Stimulated activated CD8-positive, alpha-beta memory T cell treated with anti-CD3 and anti-CD28 coated beads, Interleukin-4, amount 100 ng/mL, for 4 hours (primary cell): ENCODE results near the gene TNNI3K.

Experiments used
- DNase-seq, 2 donors: peaks; one replicate each; pipeline ENCODE4 v3.0.0-alpha.2; 2020; ENCODE audit warnings: low read depth in 2 of 2, low spot score in 1 of 2

Gene TNNI3K

DNA sequence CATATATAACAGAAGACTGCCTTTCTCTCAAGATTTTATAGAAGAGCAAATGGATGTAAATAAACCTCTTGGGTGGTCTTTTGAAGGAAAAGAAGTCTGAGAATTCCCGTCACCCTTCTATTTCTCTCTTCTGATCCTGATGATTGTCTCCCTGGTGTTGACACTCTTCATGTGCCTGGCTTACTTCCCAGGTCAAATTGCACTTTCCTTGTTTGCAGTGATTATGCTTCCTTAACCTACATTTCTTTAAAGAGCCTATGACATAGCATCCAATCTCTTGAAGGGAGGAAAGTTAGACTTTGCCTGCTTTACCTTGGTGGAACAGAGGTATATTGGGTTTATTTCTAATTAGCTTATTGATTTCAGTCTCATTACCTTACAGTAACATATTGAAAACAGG is 197.1 kb downstream of the TNNI3K start:
- no peak for DNase-seq

DNA sequence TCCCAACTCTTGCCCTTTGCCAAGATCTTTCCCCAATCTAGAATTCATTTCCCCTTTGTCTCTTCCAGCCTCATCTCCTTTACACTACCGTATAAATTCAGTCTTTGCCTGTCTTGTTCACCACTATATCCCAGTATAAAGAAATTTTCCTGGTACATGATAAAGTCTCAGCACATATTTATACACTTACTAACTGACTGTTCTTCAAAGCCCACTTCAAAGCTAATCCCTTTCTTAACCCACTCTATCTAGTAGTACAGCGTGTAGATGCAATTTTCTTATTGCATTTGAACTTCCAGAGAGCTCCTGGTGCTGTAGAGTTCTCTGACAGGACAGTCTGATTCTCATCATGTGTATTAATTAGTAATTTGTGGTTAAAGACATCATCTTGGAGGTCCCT is 199.1 kb downstream of the TNNI3K start:
- DNase-seq: no peak

DNA sequence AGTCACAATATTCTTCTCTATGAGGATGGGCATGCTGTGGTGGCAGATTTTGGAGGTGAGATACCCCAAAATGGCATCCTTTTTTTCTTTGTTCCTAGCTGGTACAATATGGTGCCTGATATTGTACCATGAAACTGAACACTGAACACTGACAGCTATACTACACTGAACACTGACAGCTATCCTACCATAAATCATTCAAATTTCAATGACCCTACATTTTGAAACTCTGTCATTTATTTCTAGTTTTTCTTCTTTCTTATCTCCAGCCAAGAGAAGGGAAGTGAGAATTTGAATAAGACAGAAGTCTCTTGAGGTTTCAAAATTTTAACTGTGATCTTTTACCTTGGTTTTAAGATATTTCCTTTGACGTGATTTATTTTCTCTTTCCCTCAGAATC is 200.9 kb downstream of the TNNI3K start:
- no peak for DNase-seq

DNA sequence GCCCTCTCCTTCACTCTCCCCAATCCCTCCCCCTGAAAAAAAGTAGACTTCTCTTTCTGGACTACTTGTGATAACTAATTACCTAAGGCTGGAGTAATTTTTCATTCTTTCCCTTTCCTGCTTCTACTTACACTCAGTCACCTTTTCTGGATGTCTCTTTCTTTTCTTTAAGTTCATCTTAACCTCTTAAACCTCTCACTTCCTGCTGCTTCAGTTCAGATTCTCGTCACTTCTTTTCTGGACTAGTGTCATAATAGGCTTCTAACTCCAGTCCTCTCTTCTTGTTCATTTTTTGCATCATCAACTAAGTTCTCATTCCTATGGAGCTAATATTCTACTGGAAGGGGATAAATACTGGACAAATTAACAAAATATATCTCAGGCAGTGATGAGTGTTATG is 201.8 kb downstream of the TNNI3K start:
- no peak for DNase-seq

DNA sequence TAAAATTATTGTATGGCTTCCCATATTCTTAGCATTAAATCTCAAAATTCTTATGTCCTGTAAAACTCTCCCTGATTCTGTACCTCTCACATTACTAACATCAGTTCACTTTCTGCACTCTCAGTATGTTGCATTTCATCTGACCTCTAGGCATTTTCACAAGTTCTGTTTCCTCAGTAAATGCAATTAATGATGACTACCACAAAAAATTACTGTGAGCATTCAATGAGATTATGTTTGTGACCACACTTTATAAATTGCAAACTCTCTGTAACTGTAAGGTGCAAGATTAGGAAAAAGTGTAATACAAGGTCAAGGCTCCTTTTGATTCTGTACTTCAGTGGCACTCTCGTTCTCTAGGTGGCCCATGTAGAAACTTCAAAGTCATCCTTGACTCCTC is 216.8 kb downstream of the TNNI3K start:
- no peak for DNase-seq

DNA sequence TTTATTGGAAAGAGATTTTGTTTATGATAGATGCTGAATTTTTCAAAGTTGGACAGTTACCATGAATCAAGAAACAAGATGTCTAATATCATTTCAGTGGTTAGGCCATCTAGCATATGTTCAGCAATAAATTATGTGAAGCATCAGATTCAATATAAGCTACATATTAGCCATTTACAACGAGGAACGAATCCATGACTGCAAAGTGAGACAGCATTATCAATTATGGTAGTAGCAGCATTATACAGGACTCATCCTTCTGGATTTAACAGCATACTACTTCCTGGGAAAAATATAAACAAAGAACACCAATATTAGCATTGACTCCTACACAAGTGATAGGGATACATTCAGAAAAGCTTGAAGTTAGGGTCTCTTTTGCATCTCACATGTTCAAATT is 218.1 kb downstream of the TNNI3K start:
- no peak for DNase-seq

DNA sequence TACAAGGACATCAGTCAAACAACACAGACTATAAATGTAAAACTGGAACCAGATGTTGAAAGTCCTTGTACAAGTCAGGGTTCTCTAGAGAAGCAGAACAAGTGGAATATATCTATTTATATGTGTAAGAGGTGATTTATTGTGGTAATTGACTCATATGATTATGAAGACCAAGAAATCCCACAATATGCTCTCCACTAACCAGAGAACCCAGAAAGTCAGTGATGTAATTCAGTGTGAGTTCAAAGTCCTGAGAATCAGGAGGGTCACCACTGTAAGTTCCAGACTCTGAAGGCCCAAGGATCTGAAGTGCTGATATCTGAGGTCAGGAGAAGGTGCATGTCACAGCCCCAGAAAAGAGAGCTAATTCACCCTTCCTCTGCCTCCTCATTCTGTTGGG is 220.2 kb downstream of the TNNI3K start:
- DNase-seq: no peak

GRCh38 chr1:74457253-74457652 is 222.1 kb downstream of the TNNI3K start:
- no peak for DNase-seq

DNA sequence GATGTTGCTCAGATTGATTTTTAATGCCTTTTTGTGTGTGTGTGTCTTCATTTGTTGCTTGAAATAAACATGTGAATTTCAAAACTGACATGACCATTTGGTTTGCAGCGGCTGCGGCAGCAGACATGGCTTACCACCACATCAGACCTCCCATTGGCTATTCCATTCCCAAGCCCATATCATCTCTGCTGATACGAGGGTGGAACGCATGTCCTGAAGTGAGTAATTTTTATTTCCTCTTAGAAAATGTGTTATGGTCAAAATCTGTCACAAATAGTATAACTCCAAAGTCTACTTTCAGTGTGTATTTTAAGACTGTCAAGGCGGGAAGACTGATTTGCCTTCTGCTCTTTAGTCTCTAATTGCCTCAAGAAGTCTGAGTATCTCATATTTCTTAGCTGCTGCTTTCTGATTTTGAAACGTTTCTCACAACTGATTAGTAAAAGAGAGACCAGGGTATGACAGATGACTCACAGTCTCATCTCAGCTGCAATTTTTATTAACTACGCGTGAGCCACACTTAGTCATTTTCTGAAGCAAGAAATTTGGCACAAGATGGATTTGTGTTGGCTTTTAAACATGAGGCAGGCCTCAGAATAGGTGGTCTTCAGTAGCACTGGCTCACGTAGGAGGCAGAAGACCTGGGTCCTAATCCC is 228.3 kb downstream of the TNNI3K start:
- DNase-seq: no peak

DNA sequence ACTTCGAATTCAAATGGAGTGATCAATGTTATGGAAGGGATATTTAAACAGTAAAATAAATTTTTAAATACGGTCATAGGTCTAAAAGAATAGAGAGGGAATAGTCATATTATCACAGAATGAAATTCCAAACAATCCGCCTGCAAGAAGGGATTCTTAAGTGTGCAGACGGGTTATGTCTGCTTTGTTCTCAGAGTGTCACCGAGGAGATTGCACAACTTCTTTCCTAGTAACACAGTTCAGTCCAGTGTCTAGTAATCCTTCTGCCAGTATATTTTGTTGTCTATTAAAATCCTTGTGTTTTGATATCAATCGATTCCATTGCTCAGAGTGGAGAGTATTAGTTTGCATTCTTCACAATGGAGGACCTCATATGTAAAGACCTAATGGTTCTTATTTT is 228.8 kb downstream of the TNNI3K start:
- DNase-seq: no peak

DNA sequence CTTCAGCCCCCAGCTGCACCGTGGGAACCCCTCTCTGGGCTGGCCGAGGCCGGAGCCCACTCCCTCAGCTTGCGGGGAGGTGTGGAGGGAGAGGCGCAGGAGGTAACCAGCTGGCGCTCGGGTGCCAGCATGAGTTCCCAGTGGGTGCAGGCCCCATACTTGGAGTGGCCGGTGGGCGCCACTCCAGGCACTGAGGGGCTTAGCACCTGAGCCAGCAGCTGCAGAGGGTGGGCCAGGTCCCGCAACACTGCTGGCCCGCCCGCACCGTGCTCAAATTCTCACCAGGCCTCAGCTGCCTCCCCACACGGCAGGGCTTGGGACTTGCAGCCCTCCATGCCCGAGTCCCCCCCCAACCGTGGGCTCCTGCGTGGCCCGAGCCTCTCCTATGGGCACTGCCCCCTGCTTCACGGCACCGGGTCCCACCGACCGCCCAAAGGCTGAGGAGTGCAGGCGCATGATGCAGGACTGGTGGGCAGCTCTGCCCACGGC is 230.1 kb downstream of the TNNI3K start:
- DNase-seq: no peak

GRCh38 chr1:74467786-74468377 is 232.7 kb downstream of the TNNI3K start:
- DNase-seq: no peak

- no peak for DNase-seq
Observed at GRCh38 chr1:74468982-74469603, 233.9 kb downstream of the TNNI3K start.

GRCh38 chr1:74470251-74470650 is 235.1 kb downstream of the TNNI3K start:
- no peak for DNase-seq

DNA sequence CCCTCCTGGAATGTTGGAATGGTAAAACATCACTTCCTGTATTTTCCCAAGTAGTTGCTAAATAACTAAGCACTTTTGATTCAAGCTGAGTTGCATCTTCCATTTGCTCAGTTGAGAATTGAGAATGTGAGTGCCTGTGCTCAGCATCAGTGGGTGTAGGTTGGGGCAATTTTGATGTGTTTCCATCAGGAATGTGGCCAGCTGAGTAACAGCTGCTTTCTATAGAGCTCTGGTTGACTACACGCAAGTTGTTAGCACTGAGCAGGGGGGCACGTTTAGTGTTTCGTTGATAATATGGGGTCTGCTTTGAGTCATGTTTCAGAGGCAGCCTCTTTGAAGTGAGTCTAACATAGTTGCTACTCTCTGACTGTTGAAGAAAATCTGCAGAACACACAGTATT is 235.7 kb downstream of the TNNI3K start:
- DNase-seq: no peak

- DNase-seq: no peak
Observed at GRCh38 chr1:74471470-74471869, 236.3 kb downstream of the TNNI3K start.

DNA sequence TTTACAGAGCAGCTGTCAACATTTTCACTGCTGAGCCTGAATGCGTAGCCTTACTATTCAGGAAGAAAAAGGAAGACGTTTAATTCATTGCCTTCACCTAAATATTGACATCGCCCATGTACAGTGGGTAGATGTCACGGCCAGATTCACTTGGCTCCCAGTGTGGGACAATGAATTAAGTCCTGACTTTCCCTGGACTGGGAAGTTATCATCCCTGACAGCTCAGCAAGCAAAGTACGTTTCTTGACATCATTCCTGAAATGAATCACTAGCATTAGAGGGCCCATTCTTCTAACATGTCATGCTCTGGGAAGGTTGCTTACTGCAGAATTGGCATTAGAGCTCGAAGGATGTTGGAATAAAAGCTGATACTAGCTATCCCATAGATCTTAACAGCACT is 239.4 kb downstream of the TNNI3K start:
- DNase-seq: no peak

DNA sequence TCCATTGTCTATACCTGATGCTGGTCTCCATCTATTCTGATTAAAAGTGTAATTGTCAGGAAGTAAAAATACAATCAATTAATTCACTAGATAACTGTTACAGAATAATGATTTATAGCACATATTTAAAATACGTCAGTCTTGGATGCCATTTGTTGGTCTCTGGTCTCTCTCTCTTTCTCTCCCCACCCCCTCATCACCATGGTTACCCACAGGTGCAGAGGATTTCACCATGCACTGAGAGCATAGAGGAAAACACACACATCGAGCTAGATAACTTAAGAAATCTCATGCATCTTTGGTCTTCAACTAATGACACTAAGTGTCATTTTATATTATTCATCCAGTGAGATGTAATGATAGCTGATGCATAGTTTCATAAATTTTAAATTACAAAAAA is 243.8 kb downstream of the TNNI3K start:
- no peak for DNase-seq

DNA sequence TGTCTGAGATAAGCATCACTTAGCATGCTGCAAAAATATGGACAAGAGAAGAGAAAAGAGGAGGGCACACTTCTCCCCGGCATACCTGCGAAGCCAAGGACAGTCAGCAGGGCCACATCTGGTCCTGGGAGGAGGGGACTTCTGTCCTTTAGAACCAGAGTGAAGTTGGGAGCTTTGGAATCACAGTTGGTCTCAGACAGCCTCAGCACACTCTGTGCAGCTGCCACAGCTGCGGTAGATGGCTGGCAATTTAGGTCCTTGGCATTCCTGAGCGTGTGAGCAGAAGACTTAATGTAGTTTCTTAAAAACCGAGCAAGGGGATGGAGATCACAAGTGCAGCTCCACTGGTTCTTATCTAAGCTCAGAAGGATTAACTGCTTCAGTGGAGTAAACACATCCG is 244.9 kb downstream of the TNNI3K start:
- DNase-seq: no peak

DNA sequence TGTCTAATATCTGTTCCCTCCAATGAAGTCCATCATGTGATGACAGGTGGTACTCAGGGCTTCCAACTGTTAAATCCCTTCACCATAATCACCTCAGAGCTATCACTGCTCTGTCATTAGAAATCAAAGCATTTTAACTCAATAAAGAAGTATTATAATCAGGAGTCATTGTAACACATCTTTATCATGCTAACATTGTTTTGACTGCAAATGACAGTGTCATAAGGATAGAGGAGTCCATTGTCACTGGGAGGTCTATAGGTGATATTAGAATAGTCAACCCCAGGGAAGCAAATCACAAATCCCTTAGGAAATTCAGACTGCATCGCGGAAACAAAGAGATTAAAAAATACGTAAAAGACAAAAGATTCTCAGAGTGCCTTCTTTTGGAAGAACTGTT is 246.4 kb downstream of the TNNI3K start:
- DNase-seq: no peak

GRCh38 chr1:74485622-74486021 is 250.4 kb downstream of the TNNI3K start:
- no peak for DNase-seq

- DNase-seq: no peak
Observed at GRCh38 chr1:74486036-74486435, 250.8 kb downstream of the TNNI3K start.

GRCh38 chr1:74496669-74497068 is 261.5 kb downstream of the TNNI3K start:
- DNase-seq: no peak
